Spleen (tissue), 13 donors: ENCODE data around the gene ABHD13. TPM values are rescaled to one million over a fixed set of nuclear protein-coding genes. Genes with fewer than 3 reads are reported as not detected.

Experiments
- DNase-seq: peaks from one replicate; pipeline ENCODE4 v3.0.0-alpha.2; 2020
- H3K27ac ChIP-seq, 8 donors: fragments of 200-600 bp; sonication (generic) in 7 of 8; 1 replicate in 4 of 8; 2 replicates in 4 of 8; pipeline versions ENCODE4 v1.5.0 to v1.8.0; 2016 to 2021; ENCODE audit warnings: inconsistent platforms in 4 of 8, mild to moderate bottlenecking in 4 of 8, moderate library complexity in 1 of 8
- H3K27me3 ChIP-seq, 7 donors: fragments of 200-600 bp; sonication (generic) in 6 of 7; replicated peaks in 1 of 7; 1 replicate in 4 of 7; 2 replicates in 3 of 7; pipeline versions ENCODE4 v1.5.0 to v1.8.0; 2016 to 2021; ENCODE audit warnings: inconsistent platforms in 3 of 7, mild to moderate bottlenecking in 1 of 7
- H3K36me3 ChIP-seq, 6 donors: fragments of 200-600 bp; sonication (generic) in 5 of 6; 1 replicate in 4 of 6; 2 replicates in 2 of 6; pipeline versions ENCODE4 v1.5.0 to v1.8.0; 2016 to 2021; ENCODE audit warnings: inconsistent platforms in 2 of 6
- H3K4me1 ChIP-seq, 6 donors: fragments of 200-600 bp; sonication (generic) in 5 of 6; 1 replicate in 3 of 6; 2 replicates in 3 of 6; pipeline versions ENCODE4 v1.5.0 to v1.8.0; 2016 to 2021; ENCODE audit warnings: inconsistent platforms in 3 of 6
- H3K4me3 ChIP-seq, 8 donors: fragments of 200-600 bp; sonication (generic) in 7 of 8; 1 replicate in 4 of 8; 2 replicates in 4 of 8; pipeline versions ENCODE4 v1.5.0 to v1.8.0; 2016 to 2021; ENCODE audit warnings: inconsistent platforms in 4 of 8, mild to moderate bottlenecking in 4 of 8, moderate library complexity in 2 of 8
- H3K9me3 ChIP-seq, 8 donors: fragments of 200-600 bp; sonication (generic) in 7 of 8; 1 replicate in 4 of 8; 2 replicates in 4 of 8; pipeline versions ENCODE4 v1.5.0 to v1.8.0; 2016 to 2021; ENCODE audit warnings: inconsistent platforms in 4 of 8
- POLR2A ChIP-seq, 3 donors: fragments of 450-650 bp; IDR thresholded peaks; one replicate each; pipeline ENCODE4 v1.5.1; 2017; ENCODE audit warnings: antibody characterized with exemption in 3 of 3, mild to moderate bottlenecking in 1 of 3
- POLR2AphosphoS5 ChIP-seq, 3 donors: sonication (generic); formaldehyde crosslinking; IDR thresholded peaks; one replicate each; pipeline ENCODE4 v1.5.1; 2017; ENCODE audit warnings: antibody characterized with exemption in 3 of 3
- whole genome bisulfite sequencing, 5 donors: extraction: QIAGEN DNeasy Blood & Tissue Kit in 3 of 5; methylation state at CpG; one replicate each; pipeline versions ENCODE4 v1.1.5 to v1.1.7; 2013 to 2018; 5-methylcytosine and 5-hydroxymethylcytosine counted together
- intact Hi-C: fragments of 100-400 bp; cut with DNase I; formaldehyde crosslinking; loops from one replicate; pipeline ENCODE4 v1.15.0; 2023; ENCODE audit warnings: low total_unique reads
- long read RNA-seq, 2 donors: transcript quantifications; one replicate each; lab custom pipeline, GENCODE V29; 2026
- polyA plus RNA-seq, 3 donors: library from polyadenylated mRNA; stranded (reverse); fragments of 200-250 nt; gene quantifications; one replicate each; pipeline ENCODE4 v1.2.1, GENCODE V29; 2013
- total RNA-seq, 7 donors: library from RNA; depleted of rRNA in 3 of 7; stranded (reverse); fragments of >200 nt in 3 of 7; fragmentation: NEBNext Ultra II Directional in 4 of 7; extraction: Animal tissue kit (Norgen Biotek cat#: 25700) in 4 of 7; gene quantifications; one replicate each; pipeline versions ENCODE4 v1.1.0 to v1.2.1, GENCODE V29; 2016 to 2021
- TF ChIP-seq, protein P1 (sequence below), 11 experiments: fragments of 200-600 bp in 7 of 11; fragments of 450-650 bp in 4 of 11; sonication (generic) in 4 of 11; IDR thresholded peaks in 8 of 11; conservative IDR thresholded peaks in 3 of 11; 1 replicate in 7 of 11; 2 replicates in 4 of 11; pipeline versions ENCODE4 v1.4.0 to v1.8.0; 2016 to 2021; ENCODE audit warnings: antibody characterized with exemption in 11 of 11, inconsistent platforms in 4 of 11, mild to moderate bottlenecking in 1 of 11
- donor health status: healthy with polysubstance abuse.
- donor health status: DM: no; HTN: no; CAD: no; lungs with moderate emphysema.
- donor health status: DM: no; HTN: no; CAD: no.
- donor health status: Bipolar disorder and iron deficiency.
- donor health status: healthy.
- donor health status: DM: no; HTN: no; CAD: no.
- donor health status: DM: yes; HTN: yes; CAD: no.

The ABHD13 gene
- total RNA-seq (10 to 100 TPM; 12.0 to 22.6 (median 14.2) TPM), polyA plus RNA-seq (1 to 10 TPM; 4.8 to 6.3 (median 4.9) TPM)
- long read RNA-seq, donor 1, full-length matches to known transcripts: 7 of 7 reads
- long read RNA-seq, donor 1, partial matches to known transcripts: 0 of 7 reads
- long read RNA-seq, donor 1, other reads (novel, unspliced or antisense): 0 of 7 reads
- long read RNA-seq, donor 2, full-length matches to known transcripts: 4 of 4 reads
- long read RNA-seq, donor 2, partial matches to known transcripts: 0 of 4 reads
- long read RNA-seq, donor 2, other reads (novel, unspliced or antisense): 0 of 4 reads

DNA sequence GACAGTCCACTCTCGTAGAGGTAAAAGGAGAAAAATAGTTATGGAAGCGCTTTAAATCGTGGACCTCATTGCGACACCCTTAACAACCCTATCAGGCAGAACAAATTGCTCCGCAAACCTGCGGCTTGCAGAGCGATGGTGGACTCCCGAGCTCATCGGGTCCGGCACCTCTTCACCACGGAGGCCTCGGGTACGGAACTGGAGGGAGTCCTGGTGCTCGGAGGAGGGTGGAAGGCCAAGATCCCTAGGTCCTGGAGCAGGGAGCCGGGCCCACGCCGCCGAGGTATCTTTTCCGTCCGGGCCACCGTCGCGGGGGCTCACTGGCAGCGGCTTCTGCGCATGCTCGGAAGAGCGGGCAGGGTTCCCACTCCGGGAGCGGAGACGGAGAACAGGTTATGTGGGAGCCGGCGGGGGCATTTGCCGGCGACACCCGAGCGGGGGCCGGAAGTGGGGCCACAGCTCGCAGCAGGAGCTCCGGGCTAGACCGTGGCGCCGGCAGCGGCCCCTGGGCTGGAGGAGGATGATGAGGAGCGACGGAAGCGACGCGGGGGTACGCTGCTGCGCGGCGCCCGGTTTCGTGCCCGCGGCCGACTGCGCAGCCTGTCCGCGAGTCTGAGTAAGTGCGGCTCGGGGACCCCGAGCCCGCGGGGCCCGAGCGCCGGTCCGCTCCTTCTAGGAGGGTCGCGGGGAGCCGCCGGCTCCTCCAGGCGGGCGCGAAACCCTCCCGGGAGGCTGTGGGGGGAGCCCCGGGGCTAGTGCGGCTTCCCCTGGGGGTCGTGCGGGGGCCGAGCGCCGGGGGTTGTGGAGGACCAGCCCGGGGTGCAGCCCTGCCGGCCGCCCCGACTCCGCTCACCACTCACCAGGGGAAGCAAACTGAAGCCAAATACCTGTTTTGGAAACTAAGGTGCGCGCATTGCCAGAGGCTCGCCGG lies at the start of gene ABHD13:
TSS of gene ABHD13 (plus strand) at position 349 of the 931 bp plus-strand sequence. CDS start 10,827 bp downstream, outside the sequence.
- DNase-seq: peak; percentile 97
- TF ChIP-seq, protein P1, sequence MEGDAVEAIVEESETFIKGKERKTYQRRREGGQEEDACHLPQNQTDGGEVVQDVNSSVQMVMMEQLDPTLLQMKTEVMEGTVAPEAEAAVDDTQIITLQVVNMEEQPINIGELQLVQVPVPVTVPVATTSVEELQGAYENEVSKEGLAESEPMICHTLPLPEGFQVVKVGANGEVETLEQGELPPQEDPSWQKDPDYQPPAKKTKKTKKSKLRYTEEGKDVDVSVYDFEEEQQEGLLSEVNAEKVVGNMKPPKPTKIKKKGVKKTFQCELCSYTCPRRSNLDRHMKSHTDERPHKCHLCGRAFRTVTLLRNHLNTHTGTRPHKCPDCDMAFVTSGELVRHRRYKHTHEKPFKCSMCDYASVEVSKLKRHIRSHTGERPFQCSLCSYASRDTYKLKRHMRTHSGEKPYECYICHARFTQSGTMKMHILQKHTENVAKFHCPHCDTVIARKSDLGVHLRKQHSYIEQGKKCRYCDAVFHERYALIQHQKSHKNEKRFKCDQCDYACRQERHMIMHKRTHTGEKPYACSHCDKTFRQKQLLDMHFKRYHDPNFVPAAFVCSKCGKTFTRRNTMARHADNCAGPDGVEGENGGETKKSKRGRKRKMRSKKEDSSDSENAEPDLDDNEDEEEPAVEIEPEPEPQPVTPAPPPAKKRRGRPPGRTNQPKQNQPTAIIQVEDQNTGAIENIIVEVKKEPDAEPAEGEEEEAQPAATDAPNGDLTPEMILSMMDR (IDR thresholded peaks at IDR 0.05 in 8 of 11, conservative IDR thresholded peaks at IDR 0.05 in 3 of 11): no peak
- TF ChIP-seq POLR2A (IDR thresholded peaks at IDR 0.05) (peak in 2 of 3 donors; percentile 45 to 76), POLR2AphosphoS5 (IDR thresholded peaks at IDR 0.05) (peak; percentile 95 to 96 (median 95))
- Histone ChIP-seq H3K4me1 (peaks cover 34 to 87% (median 73%) of the 10 kb centered on the region in 6 donors), H3K9me3 (no peaks in the 10 kb centered on the region), H3K4me3 (peak within 1 kb of the TSS; percentile 76 to 94 (median 81)), H3K36me3 (no peaks in the 10 kb centered on the region), H3K27ac (peak within 1 kb of the TSS; percentile 81 to 95 (median 90)), H3K27me3 (no peaks in the 10 kb centered on the region)
- WGBS, 5 donors: 0 to 1% (median 1%) methylated on average over 35 to 93 of the region's 93 CpGs
- intact Hi-C loops: no loop called here

DNA sequence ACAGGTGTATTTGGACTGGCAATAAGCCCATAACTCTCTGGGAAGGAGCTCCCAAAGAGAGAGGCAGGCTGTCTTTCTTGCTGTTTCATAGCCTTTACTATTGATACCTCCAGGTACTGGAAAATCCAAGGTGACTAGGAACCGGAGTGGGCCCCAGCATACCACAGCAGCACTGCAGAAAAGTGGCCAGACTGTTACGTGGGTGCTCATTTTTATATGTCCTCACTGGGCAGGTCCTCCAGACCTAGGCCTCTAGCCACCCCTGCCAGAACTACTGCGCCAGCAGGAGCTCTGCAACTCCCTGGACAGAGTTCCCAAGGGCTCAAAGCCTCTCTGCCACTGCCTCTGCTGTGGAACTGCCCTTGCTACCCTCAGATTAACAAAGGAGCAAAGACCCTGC lies 49.3 kb upstream of the ABHD13 start:
- TF ChIP-seq, protein P1 (IDR thresholded peaks at IDR 0.05 in 8 of 11, conservative IDR thresholded peaks at IDR 0.05 in 3 of 11): no peak
- no peak for TF ChIP-seq POLR2AphosphoS5 (IDR thresholded peaks at IDR 0.05)
- no peak for TF ChIP-seq POLR2A (IDR thresholded peaks at IDR 0.05)
- 47 to 90% (median 86%) methylated on average over 3 of the region's 3 CpGs for WGBS, 5 donors
- intact Hi-C loops: no loop called here
- Histone ChIP-seq H3K4me1 (no peaks in the 10 kb centered on the region), H3K4me3 (no peak overlapping the region), H3K27me3 (no peaks in the 10 kb centered on the region), H3K27ac (no peak overlapping the region), H3K36me3 (no peaks in the 10 kb centered on the region), H3K9me3 (peaks cover 0 to 36% (median 18%) of the 10 kb centered on the region in 8 donors)
- no peak for DNase-seq

DNA sequence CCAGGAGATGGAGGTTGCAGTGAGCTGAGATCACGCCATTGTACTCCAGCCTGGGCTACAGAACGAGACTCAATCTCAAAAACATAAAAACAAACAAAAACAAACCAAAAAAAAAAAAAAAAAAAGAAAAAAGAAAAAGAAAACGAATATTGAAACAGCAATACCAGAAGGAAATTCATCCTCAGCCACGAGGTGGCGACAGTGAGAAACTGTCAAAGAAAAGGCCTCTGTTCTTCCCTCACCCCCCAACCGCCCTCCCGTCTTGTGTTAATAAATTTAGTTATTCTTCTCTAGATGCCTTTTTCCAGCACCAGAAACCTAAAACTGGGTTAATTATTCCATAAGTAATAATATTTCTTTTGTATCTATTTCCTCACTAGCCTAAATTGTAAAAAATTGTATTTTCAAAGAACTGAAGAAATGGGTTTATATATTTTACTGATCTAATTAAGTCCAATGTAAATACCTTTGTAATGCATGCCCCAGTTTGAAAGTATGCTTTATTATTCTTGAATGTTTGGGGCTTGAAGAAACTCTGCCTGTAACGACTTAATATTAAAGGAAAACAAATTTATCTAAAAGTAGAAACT lies 41.4 kb upstream of the ABHD13 start:
- 42 to 54% (median 51%) methylated on average over 8 of the region's 8 CpGs for WGBS, 5 donors

More for the DNA sequence above, 41.4 kb upstream of the ABHD13 start:
- Histone ChIP-seq H3K27ac (no peak overlapping the region), H3K36me3 (no peaks in the 10 kb centered on the region), H3K4me1 (no peaks in the 10 kb centered on the region), H3K4me3 (no peak overlapping the region), H3K9me3 (peaks cover 0 to 22% (median 4%) of the 10 kb centered on the region in 8 donors), H3K27me3 (no peaks in the 10 kb centered on the region)
- DNase-seq: no peak
- intact Hi-C loops: no loop called here
- TF ChIP-seq, protein P1 (IDR thresholded peaks at IDR 0.05 in 8 of 11, conservative IDR thresholded peaks at IDR 0.05 in 3 of 11): peak in 8 of 11 experiments; percentile 9 to 56 (median 44)
- no peak for TF ChIP-seq POLR2A (IDR thresholded peaks at IDR 0.05)
